ENCODE data around the gene HOXD10.
A peak's percentile ranks its signal among the peaks of the same experiment; 100 is the strongest.

The HOXD10 gene

GRCh38 chr2:176137252-176137580 is 20.6 kb downstream of the HOXD10 start:
- DNase-seq = no peak

- no peak for DNase-seq
Observed at GRCh38 chr2:176137906-176138305, 21.3 kb downstream of the HOXD10 start.

GRCh38 chr2:176138526-176138922 is 21.9 kb downstream of the HOXD10 start:
- no peak for DNase-seq

- no peak for DNase-seq
Observed at GRCh38 chr2:176138923-176139660, 22.5 kb downstream of the HOXD10 start.

- DNase-seq = no peak
Observed at GRCh38 chr2:176139661-176140512, 23.3 kb downstream of the HOXD10 start.

GRCh38 chr2:176140513-176141317 is 24.1 kb downstream of the HOXD10 start:
- peak; percentile 77 for DNase-seq

GRCh38 chr2:176142281-176142680 is 25.7 kb downstream of the HOXD10 start:
- DNase-seq = no peak

GRCh38 chr2:176145085-176145969 is 28.7 kb downstream of the HOXD10 start:
- DNase-seq = no peak

GRCh38 chr2:176146101-176146500 is 29.5 kb downstream of the HOXD10 start:
- no peak for DNase-seq

GRCh38 chr2:176146645-176147044 is 30.1 kb downstream of the HOXD10 start:
- DNase-seq = no peak

- DNase-seq = no peak
Observed at GRCh38 chr2:176147210-176147799, 30.7 kb downstream of the HOXD10 start.

GRCh38 chr2:176147800-176148496 is 31.4 kb downstream of the HOXD10 start:
- DNase-seq = no peak

GRCh38 chr2:176148751-176149421 is 32.3 kb downstream of the HOXD10 start:
- DNase-seq = no peak

GRCh38 chr2:176149481-176149938 is 32.9 kb downstream of the HOXD10 start:
- DNase-seq = no peak

- DNase-seq = no peak
Observed at GRCh38 chr2:176149939-176150583, 33.5 kb downstream of the HOXD10 start.

GRCh38 chr2:176150584-176151441 is 34.2 kb downstream of the HOXD10 start:
- no peak for DNase-seq

- no peak for DNase-seq
Observed at GRCh38 chr2:176151442-176152287, 35.1 kb downstream of the HOXD10 start, which contains the start of gene HOXD4. Gene HOXD4 (plus strand): TSS chr2:176151550. CDS start chr2:176151634, 84 bp downstream.
